WI38 (cell line): ENCODE results near the gene DCC.

Experiments
- H3K4me3 ChIP-seq: 2 replicates; pipeline ENCODE4 v1.5.1; 2011; ENCODE audit warnings: low read depth, mild to moderate bottlenecking, control low read depth, low read length
- TF ChIP-seq, protein P1 (sequence below): IDR thresholded peaks from 2 replicates; pipeline ENCODE4 v1.5.1; 2012; ENCODE audit warnings: low read depth, mild to moderate bottlenecking, control low read depth, low read length

DCC gene

DNA sequence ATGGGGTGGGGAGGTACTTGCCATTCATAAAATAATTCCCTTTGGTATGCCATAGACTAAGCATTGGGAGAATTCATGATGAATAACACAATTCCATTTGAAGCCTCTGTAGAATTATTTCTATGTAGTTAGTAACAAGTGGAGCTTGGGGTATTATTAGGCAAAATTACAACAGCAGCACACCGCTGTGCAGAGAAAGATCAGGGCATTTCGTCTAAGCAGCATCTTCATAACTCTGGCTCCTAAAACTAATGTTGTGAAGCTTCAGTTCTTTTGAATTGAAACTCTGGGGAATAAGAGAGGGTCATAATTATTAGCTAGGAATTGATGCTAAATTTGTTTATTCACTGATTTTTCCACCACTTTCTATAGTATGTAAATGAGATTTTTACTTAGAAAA, 630.7 kb downstream of the DCC start:
- H3K4me3 ChIP-seq: no peak overlapping the region
- TF ChIP-seq, protein P1, sequence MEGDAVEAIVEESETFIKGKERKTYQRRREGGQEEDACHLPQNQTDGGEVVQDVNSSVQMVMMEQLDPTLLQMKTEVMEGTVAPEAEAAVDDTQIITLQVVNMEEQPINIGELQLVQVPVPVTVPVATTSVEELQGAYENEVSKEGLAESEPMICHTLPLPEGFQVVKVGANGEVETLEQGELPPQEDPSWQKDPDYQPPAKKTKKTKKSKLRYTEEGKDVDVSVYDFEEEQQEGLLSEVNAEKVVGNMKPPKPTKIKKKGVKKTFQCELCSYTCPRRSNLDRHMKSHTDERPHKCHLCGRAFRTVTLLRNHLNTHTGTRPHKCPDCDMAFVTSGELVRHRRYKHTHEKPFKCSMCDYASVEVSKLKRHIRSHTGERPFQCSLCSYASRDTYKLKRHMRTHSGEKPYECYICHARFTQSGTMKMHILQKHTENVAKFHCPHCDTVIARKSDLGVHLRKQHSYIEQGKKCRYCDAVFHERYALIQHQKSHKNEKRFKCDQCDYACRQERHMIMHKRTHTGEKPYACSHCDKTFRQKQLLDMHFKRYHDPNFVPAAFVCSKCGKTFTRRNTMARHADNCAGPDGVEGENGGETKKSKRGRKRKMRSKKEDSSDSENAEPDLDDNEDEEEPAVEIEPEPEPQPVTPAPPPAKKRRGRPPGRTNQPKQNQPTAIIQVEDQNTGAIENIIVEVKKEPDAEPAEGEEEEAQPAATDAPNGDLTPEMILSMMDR: no peak

DNA sequence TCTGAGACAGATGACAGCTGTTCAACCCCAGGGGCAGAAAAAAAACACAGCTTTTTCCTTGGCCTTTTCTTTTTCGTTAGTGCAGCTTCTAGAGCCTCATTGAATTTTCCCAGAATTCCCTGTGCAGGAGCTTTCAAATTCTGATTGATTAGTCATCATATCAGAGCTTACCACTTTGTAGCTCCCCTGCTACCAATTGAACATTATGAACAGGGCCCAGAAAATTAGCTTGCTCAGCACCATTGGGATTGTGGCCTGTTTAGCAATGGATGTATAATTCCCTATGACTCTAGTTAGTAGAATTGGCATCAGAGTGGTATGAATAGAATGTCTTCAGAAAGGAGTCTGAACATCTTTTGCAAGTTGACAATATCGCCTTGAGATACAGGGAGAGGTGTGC, 631.1 kb downstream of the DCC start:
- TF ChIP-seq, protein P1: no peak
- no peak overlapping the region for H3K4me3 ChIP-seq

DNA sequence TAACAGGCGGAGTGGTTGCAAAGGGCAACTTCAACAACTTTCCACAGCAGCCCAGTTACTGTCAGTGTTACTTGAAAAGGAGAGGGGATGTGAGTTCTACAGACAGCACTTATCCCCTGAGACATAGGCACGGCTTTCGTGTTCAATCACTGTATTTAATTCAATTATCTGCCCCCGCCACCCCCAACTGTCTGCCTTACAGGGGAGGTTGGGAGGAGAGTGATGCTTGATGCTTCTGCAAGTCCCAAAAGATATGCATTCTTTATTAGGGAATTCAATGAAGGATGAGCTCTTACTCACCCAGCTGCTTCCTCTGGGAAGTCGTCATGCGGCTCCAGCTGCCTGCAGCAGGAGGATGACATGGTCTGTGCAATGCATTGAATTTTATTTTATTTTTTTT, 639.9 kb downstream of the DCC start:
- H3K4me3 ChIP-seq: no peak overlapping the region
- TF ChIP-seq, protein P1: no peak

DNA sequence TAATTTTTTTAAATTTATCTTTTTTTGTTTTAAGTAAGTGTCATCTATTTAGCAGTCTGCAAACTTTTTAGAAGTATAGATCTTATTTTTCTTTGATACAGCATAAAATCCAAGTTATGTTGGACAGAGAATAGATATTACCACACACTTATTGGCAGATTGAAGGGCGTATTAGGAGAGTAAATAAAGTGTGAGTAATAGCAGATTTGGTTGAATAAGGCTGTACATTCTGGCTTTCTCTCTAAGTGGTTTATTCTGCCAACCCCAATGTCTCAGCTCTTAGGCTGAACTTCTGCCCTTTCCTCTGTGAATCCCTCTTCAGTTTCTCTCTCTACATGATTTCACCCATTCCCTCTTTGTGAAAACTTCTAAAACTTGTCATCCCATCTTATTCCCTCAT, 651.2 kb downstream of the DCC start:
- H3K4me3 ChIP-seq: no peak overlapping the region
- TF ChIP-seq, protein P1: no peak

DNA sequence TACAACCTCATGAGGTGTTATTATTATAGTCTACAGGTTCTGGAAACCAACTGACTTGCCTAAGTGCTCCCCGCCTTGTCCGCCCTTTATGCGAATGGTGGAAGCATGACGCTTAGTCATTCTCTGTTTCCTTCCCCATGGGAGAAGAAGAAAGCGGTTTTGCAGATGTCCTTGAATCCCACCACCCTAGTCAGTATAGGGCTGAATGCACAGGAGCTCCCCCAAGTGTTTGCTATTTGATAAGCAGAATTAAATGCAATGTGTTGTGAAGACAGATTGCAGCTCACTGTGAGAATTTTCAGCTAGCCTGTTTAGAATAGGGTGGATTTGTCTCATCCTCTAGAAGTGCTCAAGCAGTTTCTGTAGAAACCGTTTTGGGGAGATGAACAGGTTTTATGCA, 652.0 kb downstream of the DCC start:
- H3K4me3 ChIP-seq: no peak overlapping the region
- TF ChIP-seq, protein P1: no peak

DNA sequence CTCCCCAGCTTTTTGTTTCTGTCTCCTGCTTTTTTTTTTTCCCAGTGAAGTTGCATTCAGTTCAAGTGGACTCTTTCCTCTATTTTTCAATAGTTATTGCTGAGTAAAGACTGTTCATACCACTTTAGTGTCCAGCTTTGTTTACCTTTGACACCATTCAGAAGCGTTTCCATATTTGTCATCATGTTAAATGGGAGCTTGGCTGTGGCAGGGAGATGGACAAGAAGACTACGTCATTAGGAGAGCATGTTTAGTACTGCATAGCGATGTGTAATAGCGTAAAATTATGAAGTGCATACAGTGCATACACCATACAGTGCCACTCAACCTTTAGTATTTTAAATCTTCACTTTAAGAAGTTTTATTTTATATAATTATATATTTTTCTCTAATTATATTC, 655.9 kb downstream of the DCC start:
- no peak overlapping the region for H3K4me3 ChIP-seq
- TF ChIP-seq, protein P1: no peak

DNA sequence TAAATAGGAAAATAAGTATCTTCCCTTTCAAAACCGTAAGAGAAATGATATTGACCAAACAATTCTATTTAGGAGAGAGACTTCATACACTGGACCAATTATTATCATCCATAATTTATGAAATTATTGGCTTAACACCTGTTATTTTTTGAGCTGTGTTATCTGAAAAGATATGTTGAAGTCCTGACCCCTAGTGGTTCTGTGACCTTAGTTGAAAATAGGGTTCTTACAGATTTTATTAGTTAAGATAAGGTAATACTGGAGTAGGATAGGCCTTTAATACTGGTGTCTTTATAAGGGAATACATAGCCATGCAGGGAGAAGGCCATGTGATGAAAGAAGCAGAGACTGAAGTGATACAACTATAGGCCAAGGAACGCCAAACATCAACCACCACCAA, 659.6 kb downstream of the DCC start:
- TF ChIP-seq, protein P1: no peak
- H3K4me3 ChIP-seq: no peak overlapping the region
